Colon (tissue), 2 donors: ENCODE results near the gene TUBB4A.

ENCODE experiments used
- FAIRE-seq: peaks from 2 replicates; lab custom pipeline; 2012; peaks lifted over from hg19 to GRCh38; lab: Jason Lieb, UNC
- donor health status: control.
- donor health status: control.

The TUBB4A gene

GRCh38 chr19:6494438-6495036, 7.6 kb downstream of the TUBB4A start:
- no peak for FAIRE-seq

DNA sequence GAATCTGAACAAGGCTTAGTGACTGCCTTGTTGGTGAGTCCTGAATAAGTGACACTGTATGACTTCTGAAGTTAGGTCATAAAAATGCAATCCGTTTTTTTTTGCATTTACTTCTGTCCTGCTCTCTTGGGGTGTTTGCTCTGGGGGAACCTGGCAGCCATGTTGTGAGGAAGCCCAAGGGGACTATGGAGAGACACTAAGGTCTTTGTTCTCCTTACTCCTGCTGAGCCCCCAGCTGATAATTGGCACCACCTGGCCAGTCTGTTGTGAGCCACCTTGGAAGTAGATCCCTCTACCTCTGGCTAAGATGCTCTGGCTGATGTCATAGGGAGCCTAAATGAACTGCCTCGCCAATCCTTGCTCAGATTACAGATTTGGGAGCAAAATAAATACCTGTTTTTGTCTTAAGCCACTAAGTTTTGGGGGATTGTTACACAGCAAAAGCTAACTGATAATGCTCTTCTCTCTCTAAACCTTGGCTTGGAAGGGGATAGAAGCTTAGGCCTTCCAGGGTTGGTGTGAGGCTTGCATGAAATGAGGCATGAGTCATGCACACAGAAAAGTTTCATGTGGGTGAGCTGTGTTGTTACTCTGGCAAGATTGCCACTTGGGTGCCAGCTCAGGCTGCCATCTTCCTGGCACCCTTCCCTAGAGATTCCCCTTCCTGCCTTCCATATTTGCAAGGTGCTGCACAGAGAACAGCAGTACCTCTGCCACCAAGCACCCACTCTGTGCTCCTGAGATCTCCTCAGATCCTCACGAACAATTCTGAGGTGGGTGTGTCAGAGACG, 10.1 kb downstream of the TUBB4A start:
- no peak for FAIRE-seq

DNA sequence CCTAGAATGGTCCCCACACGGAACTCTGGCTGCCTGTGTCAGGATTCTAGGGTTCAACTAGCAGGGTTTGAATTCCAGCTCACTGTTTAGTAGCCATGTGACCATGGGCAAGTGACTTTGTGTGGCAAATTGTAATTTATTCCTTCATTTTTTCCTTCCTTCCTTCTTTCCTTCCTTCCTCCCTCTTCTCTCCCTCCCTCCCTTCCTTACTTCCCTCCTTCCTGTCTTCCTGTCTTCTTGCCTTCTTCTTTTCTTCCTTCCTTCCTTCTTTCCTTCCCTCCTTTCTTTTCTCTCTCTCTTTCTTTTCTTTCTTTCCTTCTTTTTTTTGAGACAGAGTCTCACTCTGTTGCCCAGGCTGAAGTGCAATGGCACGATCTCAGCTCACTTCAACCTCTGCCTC, 12.0 kb downstream of the TUBB4A start:
- FAIRE-seq = no peak

DNA sequence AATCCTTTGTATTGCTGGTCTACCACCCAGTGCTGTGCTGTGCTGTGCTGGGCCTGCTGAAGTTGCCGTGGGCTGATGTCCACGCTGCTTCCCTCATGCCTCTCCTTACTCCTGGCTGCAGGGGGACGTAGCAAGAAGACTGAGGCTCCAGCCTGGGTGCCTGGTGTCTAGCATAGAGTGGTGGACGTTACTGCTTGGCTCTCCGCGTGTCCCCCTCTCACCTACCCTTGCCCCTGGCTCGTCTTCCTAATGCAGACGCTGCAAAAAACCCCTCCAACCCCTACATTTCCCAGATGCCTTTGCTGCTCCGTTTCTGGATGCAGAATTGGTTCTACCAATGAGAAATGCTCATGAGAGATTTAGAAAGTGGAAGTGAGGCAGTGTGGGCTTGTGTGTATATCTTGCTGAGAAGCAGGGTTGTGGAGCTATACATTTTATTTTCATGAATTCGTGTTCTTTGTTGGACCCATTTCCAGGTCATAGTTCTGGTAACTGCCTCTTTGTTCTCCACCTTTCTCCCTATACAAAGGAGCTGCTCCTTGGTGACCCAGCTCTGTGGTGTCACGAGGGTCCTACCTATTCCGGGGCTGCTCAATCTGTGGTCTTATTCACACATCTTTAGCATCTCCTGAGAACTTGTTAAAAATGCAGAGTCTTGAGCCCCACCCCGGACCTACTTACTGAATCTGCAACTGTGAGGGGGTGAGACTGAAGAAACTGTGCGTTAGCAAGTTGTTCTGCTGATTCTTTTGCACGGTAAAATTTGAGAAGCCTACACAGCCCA, 12.6 kb downstream of the TUBB4A start:
- no peak for FAIRE-seq

GRCh38 chr19:6484831-6485230, 17.3 kb downstream of the TUBB4A start:
- FAIRE-seq = no peak

DNA sequence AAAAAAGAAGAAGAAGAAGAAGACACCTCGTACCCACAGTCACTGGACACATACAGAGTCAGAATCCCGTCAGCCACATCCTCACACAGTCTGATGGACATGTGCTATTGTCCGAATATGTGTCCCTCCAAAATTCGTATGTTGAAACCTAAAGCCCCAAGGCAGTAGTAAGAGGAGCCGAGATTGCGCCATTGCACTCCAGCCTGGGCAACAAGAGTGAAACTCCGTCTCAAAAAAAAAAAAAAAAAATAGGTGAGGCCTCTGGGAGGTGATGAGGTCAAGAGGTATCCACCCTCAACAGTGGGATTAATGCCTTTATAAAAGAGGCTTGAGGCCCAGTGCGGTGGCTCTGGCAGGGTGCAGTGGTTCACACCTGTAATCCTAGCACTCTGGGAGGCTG, 17.9 kb downstream of the TUBB4A start:
- FAIRE-seq = no peak

DNA sequence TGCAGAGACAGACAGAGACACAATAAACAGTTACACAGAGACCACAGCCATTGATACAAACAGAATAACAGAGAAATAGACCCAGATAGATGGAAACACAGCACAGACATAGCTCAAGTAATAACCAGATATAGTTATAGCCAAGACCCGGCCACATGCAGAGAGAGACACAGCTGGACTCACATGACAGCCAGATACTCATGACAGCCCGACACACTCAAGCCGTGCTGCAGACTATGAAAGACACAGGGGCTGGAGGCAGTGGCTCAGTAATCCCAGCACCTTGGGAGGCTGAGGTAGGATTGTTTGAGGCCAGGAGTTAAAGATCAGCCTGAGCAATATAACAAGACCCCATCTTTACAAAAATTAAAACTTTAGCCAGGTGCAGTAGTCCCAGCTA, 18.9 kb downstream of the TUBB4A start:
- FAIRE-seq = no peak

GRCh38 chr19:6482343-6482686, 19.8 kb downstream of the TUBB4A start:
- no peak for FAIRE-seq

- no peak for FAIRE-seq
These were observed 20.4 kb downstream of the TUBB4A start, which contains the start of gene DENND1C for GRCh38 chr19:6481541-6482342. DENND1C (minus strand) TSS chr19:6481787; CDS start chr19:6481695, 92 bp downstream.

DNA sequence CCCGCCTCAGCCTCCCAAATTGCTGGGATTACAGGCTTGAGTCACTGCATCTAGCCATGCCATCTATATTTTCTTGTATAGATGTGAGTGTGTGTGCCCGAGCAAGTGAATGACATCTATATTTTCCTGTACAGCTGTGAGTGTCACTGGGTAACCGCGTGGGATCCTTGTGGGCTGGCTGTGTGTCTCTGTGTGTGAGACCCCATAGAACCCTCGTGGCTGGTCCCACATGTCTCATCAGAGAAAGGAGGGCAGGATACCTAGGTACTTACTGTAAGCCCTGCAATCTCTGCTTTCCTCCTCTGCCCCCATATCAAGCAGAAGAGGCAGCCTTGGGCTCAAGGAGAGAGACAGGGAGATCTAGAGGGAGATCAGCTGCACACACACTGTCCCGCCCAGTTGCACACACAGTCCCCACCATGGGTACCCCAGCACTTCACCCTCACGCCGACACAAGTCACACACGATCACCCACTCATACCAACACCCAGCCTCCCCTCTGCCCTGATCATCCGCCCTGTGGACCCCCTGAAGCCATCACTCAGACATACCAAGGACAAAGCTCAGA, 21.2 kb downstream of the TUBB4A start:
- no peak for FAIRE-seq

DNA sequence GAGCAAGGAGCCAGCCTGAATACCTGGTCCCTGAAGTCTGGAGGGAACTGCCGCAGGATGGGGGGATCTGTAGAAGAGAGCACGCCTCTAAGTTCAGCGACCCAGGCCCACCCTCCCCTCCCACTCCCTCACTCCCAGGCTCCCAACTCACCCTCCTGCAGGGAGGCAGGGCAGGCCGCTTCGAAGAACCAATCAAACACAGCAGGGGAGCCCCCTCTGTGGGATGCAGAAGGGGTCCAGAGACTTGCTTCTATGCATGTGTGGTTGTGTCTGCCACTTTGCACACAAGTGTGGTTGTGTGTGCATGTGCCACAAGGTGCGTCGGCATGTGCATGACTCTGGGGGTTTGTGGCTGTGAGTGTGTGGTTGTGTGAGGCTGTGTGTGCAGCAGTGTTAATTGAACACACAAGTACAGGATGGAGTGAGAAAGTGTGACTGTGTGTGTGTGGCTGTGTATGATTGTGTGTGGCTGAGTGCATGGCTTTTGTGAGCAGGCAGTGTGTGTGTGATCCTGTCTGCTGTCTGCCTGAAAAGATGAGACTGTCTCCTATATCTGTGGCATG, 22.2 kb downstream of the TUBB4A start:
- no peak for FAIRE-seq

DNA sequence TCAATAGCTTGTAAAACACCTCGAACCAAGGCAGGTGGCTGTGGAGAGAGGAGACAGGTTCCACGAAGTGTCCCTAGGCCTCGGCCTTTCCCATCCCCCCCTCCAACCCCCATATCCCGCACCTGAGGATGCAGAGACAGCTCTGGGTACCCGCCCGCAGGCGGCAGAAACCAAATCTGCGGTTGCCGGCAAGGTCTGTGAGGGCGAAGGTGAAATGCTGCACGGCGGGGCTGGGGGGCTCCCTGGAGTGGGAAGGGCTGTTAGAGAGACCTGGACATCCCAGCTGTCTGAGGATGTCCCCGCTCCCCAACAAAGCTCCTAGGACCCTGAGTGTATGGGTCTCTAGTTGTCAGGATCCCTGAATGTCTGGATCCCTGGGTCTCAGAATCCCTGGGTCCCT, 23.3 kb downstream of the TUBB4A start:
- FAIRE-seq = no peak

DNA sequence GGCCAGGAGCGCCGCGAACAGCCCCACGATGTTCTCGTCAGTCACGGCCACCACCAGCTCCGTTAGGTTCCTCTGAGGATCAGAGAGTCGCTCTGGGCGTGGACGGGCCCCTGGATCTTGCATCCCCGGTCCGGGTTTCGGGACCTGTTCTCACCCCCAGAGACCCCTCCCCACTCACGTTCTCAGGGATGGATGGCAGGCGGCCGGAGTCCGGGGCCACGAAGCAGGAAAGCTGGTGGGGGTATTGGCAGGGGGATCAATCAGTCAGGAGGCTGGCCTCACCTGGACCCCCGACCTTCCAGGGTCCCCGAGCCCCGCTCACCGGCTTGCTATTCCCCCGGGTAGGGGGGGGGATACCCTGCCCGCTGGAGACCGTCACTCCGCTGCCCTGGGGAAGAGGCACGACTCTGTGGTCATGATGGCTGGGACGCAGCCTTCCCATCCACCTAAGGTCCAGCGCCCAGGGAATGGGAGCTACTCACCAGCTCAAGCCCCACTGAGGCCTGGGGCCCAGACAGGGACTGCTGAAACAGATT, 25.1 kb downstream of the TUBB4A start:
- FAIRE-seq = no peak

GRCh38 chr19:6476155-6476895, 25.8 kb downstream of the TUBB4A start:
- FAIRE-seq = no peak

DNA sequence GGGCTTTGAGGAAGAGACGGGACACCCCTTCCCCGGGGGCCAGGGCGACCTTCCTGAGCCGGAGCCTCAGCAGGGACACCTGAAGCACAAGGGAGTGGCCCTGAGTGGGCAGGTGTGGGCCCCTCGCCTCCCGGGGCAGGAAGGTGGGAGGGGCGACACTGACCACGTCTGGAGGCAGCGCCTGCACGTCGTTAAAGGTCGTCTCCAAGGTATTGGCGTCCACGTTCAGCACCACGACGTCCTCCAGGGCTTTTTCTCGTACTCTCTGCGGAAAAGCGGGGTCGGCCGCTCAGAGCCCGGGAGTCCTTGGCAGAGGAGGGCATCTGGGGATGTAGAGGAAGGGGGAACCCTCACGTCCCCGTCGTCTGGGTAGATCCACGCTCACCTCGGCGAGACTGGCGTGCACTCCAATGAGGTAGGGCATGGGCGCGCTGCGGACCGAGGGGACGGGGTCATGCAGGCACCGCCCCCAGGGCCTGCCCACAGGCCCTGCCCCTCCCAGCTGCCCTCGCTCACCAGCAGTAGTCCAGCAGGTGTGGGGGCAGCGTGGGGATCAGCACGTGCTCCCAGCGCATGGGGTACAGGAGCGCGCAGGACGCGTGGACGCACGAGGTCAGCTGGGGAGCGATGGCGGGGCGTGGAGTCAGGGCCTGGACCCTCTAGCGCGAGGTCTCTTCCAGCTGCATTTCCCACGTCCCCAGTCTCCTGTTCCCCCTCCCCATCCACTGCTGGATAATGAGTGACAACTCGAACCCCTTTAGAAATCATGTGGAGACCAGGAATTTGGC, 26.6 kb downstream of the TUBB4A start:
- no peak for FAIRE-seq

- no peak for FAIRE-seq
These were observed 28.5 kb downstream of the TUBB4A start for GRCh38 chr19:6473647-6474046.

- no peak for FAIRE-seq
These were observed 29.4 kb downstream of the TUBB4A start for GRCh38 chr19:6472713-6473112.

DNA sequence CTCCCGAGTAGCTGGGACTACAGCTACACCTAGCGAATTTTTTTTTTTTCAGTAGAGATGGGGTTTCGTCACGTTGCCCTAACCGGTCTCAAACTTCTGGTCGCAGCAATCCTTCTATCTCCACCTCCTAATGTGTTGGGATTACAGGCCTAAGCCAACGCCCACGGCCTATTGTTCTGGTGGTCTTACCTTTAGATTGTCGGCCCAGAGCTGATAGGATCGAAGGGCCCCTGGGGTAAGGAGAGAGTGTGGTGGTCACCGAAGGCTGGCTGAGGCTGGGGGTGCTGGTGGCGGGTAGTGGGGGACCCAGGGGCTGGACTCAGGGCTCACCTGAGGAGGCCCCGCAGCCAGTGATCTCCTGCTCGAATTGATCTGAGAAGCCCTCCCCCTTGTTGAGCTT, 31.0 kb downstream of the TUBB4A start:
- FAIRE-seq = no peak

- no peak for FAIRE-seq
These were observed 31.9 kb downstream of the TUBB4A start for GRCh38 chr19:6470173-6470572.

- no peak for FAIRE-seq
These were observed 34.7 kb downstream of the TUBB4A start for GRCh38 chr19:6467384-6467783.
